Upper lobe of right lung (tissue), 1 donor: ENCODE measurements around the gene FRK. TPM values are rescaled to one million over a fixed set of nuclear protein-coding genes. Genes with fewer than 3 reads are reported as not detected.
A peak's percentile ranks its signal among the peaks of the same experiment; 100 is the strongest.
"Not testable (repeated sequence)": the region's sequence is repeated elsewhere in the genome, so short reads cannot be mapped to it uniquely, and the experiment has no call there.

ENCODE experiments used
- ATAC-seq: fragments of 200-7000 bp; cut with Tn5 transposase; one replicate; pipeline ENCODE4 v1.9.1; 2020; ENCODE audit warnings: mild to moderate bottlenecking, moderate library complexity
- DNase-seq: peaks from one replicate; pipeline ENCODE4 v3.0.0-alpha.2; 2020
- H3K27ac ChIP-seq: fragments of 200-600 bp; one replicate; pipeline ENCODE4 v1.8.0; 2022
- H3K27me3 ChIP-seq: fragments of 200-600 bp; one replicate; pipeline ENCODE4 v1.8.0; 2022; ENCODE audit warnings: mild to moderate bottlenecking
- H3K36me3 ChIP-seq: fragments of 200-600 bp; one replicate; pipeline ENCODE4 v1.8.0; 2022
- H3K4me1 ChIP-seq: fragments of 200-600 bp; one replicate; pipeline ENCODE4 v1.8.0; 2022
- H3K4me3 ChIP-seq: fragments of 200-600 bp; one replicate; pipeline ENCODE4 v1.8.0; 2022; ENCODE audit warnings: mild to moderate bottlenecking
- H3K9me3 ChIP-seq: fragments of 200-600 bp; one replicate; pipeline ENCODE4 v1.8.0; 2022
- CTCF ChIP-seq: fragments of 200-600 bp; IDR thresholded peaks from one replicate; pipeline ENCODE4 v1.8.0; 2022; ENCODE audit warnings: antibody characterized with exemption
- intact Hi-C: fragments of 100-400 bp; cut with DNase I; formaldehyde crosslinking; loops from one replicate; pipeline ENCODE4 v1.11.0; 2022
- total RNA-seq: library from RNA; stranded (reverse); fragmentation: NEBNext Ultra II Directional; extraction: Animal tissue kit (Norgen Biotek cat#: 25700); gene quantifications from one replicate; pipeline ENCODE4 v1.2.1, GENCODE V29; 2021
- donor health status: DM: no; HTN: yes; CAD: no; lungs with severe emphysema.

Gene FRK
- total RNA-seq, 1 donor from 2014 or later: 7.2 TPM

- intact Hi-C loops: loop anchor here (10.0 kb wide), 1 partner anchor 82 kb away; no protein-coding TSS in a partner anchor
- H3K27me3 ChIP-seq: no peaks in the 10 kb centered on the region
- H3K27ac ChIP-seq: no peak overlapping the region
- ATAC-seq (no peak), DNase-seq (no peak)
- peak; percentile 62 for TF ChIP-seq CTCF
- peaks cover 8% of the 10 kb centered on the region for H3K4me1 ChIP-seq
- no peak overlapping the region for H3K4me3 ChIP-seq
- no peaks in the 10 kb centered on the region for H3K9me3 ChIP-seq
- H3K36me3 ChIP-seq: no peaks in the 10 kb centered on the region
Observed at GRCh38 chr6:116096979-116097816, 36.5 kb upstream of the FRK start.

DNA sequence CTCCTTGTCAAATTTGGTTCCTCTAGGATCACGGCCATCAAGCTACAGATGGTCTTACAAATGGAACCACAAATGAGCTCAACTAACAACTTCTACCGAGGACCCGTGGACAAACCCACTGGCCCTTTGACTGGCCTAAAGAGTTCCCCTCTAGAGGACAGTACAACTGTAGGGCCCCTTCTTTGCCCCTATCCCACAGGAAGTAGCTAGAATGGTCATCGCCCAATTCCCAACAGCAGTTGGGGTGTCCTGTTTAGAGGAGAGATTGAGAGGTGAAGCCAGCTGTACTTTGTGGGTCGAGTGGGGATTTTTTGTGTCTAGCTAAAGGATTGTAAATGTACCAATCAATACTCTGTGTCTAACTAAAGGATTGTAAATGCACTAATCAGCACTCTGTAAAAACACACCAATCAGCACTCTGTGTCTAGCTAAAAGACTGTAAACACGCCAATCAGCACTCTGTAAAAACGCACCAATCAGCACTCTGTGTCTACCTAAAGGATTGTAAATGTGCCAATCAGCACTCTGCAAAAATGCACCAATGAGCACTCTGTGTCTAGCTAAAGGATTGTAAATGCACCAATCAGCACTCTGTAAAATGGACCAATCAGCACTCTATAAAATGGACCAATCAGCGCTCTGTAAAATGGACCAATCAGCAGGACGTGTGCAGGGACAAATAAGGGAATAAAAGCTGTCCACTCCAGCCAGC is 35.5 kb upstream of the FRK start:
- intact Hi-C loops: loop anchor here (10.0 kb wide), 1 partner anchor 81 kb away; no protein-coding TSS in a partner anchor
- not testable (repeated sequence) for DNase-seq, H3K4me1 ChIP-seq, H3K27me3 ChIP-seq, H3K9me3 ChIP-seq, ATAC-seq, H3K36me3 ChIP-seq, H3K27ac ChIP-seq, H3K4me3 ChIP-seq

GRCh38 chr6:116094041-116094440 is 33.4 kb upstream of the FRK start:
- H3K27me3 ChIP-seq: no peaks in the 10 kb centered on the region
- ATAC-seq (no peak), DNase-seq (no peak)
- H3K4me3 ChIP-seq: no peak overlapping the region
- H3K4me1 ChIP-seq: no peaks in the 10 kb centered on the region
- H3K27ac ChIP-seq: no peak overlapping the region
- no peaks in the 10 kb centered on the region for H3K9me3 ChIP-seq
- H3K36me3 ChIP-seq: no peaks in the 10 kb centered on the region
- TF ChIP-seq CTCF: no peak
- intact Hi-C loops: loop anchor here (10.0 kb wide), 1 partner anchor 79 kb away; no protein-coding TSS in a partner anchor

DNA sequence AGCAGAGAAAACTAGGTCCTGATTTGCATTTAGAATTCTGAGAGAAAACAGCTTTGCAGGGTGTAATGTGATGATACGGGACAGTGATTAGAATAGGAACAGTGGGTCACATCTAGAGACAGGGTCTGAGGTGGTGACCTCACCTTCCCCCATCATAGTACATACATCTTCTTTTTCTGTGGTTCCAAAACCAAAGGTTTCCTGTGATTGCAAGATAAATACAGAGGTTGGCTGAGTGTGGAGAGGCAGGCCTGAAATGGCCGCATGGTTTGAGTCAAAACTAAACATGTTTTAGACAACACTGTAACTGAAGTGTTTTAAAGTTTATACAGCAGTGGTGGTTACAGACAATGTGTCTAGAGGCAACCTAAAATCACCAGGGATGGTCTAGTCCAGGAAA is 29.6 kb upstream of the FRK start:
- no peak for ATAC-seq
- TF ChIP-seq CTCF: no peak

DNA sequence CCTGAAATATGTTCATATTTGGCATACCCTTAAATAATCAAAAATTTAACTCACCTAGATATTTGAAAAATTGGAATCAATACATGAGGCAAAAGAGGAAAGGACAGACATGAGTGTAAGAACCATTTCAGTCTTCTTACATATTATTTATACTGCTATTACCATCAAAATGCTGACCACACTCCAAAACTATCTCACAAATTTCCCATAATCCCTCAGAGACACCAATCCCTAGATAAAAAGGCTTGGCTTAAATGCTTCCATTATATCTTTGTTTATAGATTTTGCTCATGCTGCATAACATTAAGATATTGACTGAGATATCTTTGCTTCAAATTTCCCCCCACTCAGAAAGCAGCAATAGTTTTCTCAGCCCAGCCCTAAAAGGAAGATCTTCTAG is 28.3 kb upstream of the FRK start:
- no peaks in the 10 kb centered on the region for H3K27me3 ChIP-seq
- no peaks in the 10 kb centered on the region for H3K36me3 ChIP-seq
- intact Hi-C loops: no loop called here
- no peak for DNase-seq
- H3K4me1 ChIP-seq: no peaks in the 10 kb centered on the region
- no peak for TF ChIP-seq CTCF
- H3K4me3 ChIP-seq: no peak overlapping the region
- H3K27ac ChIP-seq: no peak overlapping the region
- ATAC-seq: no peak
- no peaks in the 10 kb centered on the region for H3K9me3 ChIP-seq

More for the DNA sequence above, 29.6 kb upstream of the FRK start:
- Histone ChIP-seq H3K27ac (no peak overlapping the region), H3K36me3 (no peaks in the 10 kb centered on the region), H3K9me3 (no peaks in the 10 kb centered on the region), H3K4me1 (no peaks in the 10 kb centered on the region), H3K4me3 (no peak overlapping the region), H3K27me3 (no peaks in the 10 kb centered on the region)
- DNase-seq: no peak
- intact Hi-C loops: loop anchor here (10.0 kb wide), 1 partner anchor 75 kb away; no protein-coding TSS in a partner anchor

GRCh38 chr6:116087437-116088027 is 26.8 kb upstream of the FRK start:
- Histone ChIP-seq H3K27ac (no peak overlapping the region), H3K4me3 (no peak overlapping the region), H3K9me3 (no peaks in the 10 kb centered on the region), H3K36me3 (no peaks in the 10 kb centered on the region), H3K27me3 (no peaks in the 10 kb centered on the region), H3K4me1 (no peaks in the 10 kb centered on the region)
- DNase-seq (no peak), ATAC-seq (no peak)
- no peak for TF ChIP-seq CTCF
- intact Hi-C loops: no loop called here
